HG03066 (cell line): Measurements from ENCODE around the gene ADCY9.
"Not testable (repeated sequence)": the region's sequence is repeated elsewhere in the genome, so short reads cannot be mapped to it uniquely, and the experiment has no call there.

Experiments
- ATAC-seq: cut with Tn5 transposase; IDR thresholded peaks from one replicate; pipeline ENCODE4 v1.9.1; 2021; ENCODE audit warnings: low read depth; ENCODE audit not compliant: unreplicated experiment

Gene ADCY9

DNA sequence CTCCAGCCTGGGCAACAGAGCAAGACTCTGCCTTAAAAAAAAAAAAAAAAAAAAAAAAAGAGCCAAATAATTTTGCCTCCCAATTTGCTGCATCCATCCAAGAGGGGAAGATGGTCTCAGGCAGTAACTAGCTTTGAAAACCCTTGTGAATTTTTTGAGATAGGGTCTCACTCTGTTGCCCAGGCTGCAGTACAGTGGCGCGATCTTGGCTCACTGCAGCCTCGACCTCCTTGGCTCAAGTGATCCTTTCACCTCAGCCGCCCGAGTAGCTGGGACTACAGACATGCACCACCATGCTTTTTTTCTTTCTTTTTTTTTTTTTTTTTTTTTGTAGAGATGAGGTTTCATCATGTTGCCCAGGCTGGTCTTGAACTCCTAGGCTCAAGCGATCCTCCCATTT, 70.7 kb downstream of the ADCY9 start:
- not testable (repeated sequence) for ATAC-seq

DNA sequence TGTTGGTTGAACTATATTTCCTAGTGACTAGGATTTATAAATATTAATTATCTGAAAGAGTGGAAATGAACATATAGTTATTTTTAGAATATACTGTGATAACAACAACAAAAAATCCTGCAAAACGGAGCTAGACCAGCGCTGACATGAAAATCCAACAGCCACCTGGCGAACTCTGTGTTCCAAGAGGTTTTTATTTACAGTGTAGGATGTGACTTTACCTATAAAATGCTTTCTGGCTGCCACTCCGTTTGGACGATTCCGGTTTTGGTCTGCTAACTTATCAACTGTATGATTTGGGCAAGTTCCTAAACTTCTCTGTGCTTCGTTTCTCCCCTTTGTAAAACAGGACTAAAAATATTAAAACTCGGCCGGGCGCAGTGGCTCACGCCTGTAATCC, 73.7 kb downstream of the ADCY9 start:
- no peak for ATAC-seq

DNA sequence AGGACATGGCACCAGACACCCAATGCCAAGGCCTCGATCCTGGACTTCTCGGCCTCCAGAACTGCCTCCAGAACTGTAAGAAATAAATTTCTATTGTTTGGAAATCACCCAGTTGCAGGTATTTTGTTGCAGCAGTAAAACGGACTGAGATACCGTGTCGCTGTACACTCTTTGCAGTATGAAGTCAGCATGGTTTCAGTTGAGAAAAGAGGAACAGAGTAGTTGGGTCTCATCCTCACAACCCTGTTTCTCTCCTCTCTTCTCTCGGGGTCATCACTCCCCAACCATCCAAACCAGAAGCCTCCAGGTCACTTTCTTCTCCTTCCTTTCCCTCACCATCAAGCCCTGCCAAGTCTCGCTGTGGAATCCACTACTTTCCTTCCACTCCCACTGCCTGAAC, 77.8 kb downstream of the ADCY9 start:
- ATAC-seq: no peak

- not testable (repeated sequence) for ATAC-seq
These were observed 79.3 kb downstream of the ADCY9 start for GRCh38 chr16:4036952-4037351.

GRCh38 chr16:4034963-4035362, 81.3 kb downstream of the ADCY9 start:
- ATAC-seq: no peak

GRCh38 chr16:4033951-4034350, 82.3 kb downstream of the ADCY9 start:
- ATAC-seq: no peak

- no peak for ATAC-seq
These were observed 83.5 kb downstream of the ADCY9 start for GRCh38 chr16:4032768-4033167.

DNA sequence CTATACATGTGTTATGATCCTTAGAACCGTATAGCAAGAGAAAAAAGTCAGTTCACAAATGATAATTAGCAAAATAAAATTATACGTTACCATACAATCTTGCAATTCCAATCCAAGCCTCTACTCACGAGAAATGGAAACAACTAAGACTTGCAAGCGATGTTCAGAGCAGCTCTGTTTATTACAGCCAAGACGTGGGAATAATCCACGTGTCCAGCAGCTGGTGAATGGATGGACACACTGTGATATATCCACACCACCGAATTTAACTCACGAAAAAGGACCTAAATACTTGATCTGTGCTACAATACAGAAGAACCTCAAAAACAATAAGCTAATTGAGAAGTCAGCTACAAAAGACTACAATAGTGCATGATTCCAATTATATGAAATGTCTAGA, 88.1 kb downstream of the ADCY9 start:
- no peak for ATAC-seq

DNA sequence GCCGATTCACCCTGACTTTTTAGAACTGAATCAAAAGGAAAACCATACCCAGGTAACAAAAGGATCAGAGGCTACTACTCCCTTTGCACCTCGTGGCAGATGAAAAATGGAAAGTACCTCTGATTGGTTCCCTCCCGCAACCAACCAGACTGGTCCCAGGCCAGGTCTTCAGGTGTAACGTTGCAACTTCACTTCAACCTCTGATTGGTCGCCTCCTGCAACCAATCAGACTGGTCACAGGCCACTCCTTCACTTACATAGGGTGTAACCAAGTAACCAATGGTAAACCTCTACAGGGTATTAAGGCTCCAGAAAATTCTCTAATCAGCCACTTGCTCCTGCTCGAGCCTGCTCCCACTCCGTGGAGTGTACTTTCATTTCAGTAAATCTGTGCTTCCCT, 89.4 kb downstream of the ADCY9 start:
- no peak for ATAC-seq

DNA sequence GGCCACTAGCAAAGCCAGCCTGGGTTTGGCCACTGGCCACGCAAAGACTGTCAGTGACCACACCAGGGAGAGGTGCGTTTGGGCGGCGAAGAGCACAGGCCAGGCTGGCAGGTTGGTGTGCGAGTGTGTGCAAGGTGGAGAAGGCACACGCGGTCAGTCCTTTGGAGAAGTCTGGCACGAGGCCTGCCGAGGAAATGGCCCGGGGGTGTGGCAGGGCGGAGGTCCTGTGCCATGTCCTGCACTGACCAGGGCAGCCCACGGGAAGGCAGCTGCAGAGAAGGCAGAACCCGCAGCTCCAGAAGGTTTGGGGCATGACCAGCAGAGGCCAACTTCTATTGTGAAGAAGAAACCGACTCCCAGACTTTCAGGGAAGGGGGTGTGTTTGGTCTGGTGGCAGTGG, 90.8 kb downstream of the ADCY9 start:
- ATAC-seq: no peak

DNA sequence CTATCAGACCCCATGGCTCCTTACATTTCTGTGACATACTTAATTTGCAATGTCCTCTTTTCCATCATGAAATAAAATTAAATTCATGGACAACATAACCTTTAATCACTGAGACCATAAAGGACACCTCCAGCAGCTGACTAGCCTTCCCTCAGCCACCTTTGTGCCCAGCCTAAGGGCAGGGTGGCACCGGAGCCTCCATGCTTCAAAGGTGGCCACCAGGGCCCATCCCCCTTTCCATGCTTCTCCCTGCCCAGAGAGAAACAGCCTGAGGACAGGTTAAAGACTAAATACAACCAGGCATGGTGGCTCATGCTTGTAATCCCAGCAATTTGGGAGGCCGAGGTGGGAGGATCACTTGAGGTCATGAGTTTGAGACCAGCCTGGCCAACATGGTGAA, 94.3 kb downstream of the ADCY9 start:
- no peak for ATAC-seq

DNA sequence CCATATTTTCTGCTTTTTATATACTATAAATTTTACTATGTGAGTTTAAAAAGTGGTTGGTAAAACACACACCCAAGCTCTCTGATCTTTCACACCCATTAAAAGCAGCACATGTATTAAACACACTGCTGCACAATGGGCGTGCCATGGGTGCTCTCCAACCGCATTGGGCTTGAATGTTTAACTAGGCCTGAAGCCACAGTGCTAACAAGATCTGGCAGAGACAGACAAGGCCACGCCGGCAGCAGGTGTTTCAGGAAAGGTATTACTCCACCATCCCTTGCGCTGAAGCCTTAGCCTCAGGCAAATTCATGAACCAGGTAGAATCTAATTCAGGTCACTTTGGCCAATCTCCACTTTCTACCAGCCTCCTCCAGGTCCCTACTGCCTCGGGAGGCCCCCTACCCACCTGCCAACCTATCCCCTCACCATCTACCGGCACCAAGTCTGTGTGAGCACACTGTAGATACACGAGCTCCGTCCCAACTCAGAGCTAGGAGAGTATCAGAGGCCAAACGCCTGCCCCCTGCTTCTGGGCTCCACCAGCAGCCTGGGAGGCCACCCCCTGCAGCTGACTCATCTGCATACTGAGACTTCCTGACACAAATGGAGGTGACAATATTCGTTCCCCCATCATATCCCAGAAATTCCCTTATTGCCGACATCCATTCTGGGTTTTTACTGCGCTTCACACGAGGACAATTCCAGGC, 95.0 kb downstream of the ADCY9 start:
- ATAC-seq: no peak

GRCh38 chr16:4019371-4019791, 96.9 kb downstream of the ADCY9 start:
- no peak for ATAC-seq

GRCh38 chr16:4018391-4018790, 97.9 kb downstream of the ADCY9 start:
- ATAC-seq: no peak

GRCh38 chr16:4017807-4018206, 98.4 kb downstream of the ADCY9 start:
- no peak for ATAC-seq

- no peak for ATAC-seq
These were observed 99.6 kb downstream of the ADCY9 start for GRCh38 chr16:4016658-4017057.

GRCh38 chr16:4016005-4016352, 100.3 kb downstream of the ADCY9 start:
- no peak for ATAC-seq

DNA sequence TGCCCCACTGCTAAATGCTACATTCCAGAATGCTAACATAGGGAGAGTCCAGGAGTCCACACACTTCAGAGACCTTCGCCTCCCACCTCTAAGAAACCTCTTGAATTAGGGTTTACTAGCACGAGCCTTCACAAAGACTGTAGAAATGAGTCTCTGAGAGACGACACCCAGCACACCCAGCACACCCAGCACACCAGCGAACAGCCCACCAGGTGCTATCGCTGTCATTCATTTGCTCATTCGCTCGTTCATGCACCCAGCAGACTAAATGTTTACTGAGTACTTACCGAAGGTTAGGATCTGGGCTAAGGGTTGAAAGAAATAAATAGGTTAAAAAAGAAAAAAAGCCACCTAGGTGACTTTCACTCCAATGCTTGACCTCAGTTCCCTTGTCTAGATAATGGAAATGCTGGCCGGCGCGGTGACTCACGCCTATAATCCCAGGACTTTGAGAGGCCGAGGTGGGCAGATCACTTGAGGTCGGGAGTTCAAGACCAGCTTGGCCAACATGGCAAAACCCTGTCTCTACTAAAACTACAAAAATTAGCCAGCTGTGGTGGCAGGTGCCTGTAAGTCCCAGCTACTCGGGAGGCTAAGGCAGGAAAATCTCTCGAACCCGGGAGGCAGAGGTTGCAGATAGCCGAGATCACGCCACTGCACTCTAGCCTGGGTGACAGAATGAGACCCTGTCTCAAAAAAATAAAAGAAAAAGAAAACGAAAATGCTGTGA, 100.8 kb downstream of the ADCY9 start:
- ATAC-seq: no peak

DNA sequence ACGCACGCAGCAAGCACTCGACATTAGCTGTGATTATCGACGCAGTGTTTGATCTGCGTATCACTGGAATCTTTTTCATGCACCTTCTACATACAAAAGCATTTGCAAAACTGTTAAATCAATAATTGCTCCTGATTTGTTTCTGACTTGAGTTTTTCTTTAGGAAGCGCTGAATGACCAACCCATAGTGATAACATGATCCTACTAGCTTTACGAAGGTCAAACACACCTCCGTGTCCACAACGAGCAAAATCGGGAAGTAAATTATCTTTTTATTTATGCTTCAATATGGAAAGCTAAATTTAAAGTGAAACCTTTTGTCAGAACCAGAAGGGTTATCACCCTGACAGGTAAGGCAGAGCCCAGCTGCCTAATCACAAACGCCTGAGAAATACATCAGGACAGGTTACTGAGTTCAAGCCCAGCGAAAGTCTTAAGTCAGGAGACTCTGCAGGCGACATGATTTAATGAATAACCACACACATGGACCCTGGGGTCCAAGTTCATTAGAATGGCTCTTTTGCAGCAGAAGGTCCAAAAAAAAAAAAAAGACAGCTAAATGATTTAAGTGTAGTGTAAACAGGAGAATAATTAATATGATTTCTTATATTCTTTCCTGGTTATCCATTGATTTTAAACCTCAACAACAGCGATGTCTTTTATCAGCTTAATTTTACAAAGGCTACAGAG, 104.2 kb downstream of the ADCY9 start:
- ATAC-seq: no peak

GRCh38 chr16:4011225-4011939, 104.9 kb downstream of the ADCY9 start:
- ATAC-seq: no peak
